HT-29 (cell line): ENCODE results near the gene MPHOSPH8. TPM values are rescaled to one million over a fixed set of nuclear protein-coding genes. Genes with fewer than 3 reads are reported as not detected.
"Not testable (repeated sequence)": the region's sequence is repeated elsewhere in the genome, so short reads cannot be mapped to it uniquely, and the experiment has no call there.

Experiments
- DNase-seq: peaks from one replicate; pipeline ENCODE4 v3.0.0-alpha.2; 2015; ENCODE audit warnings: low spot score
- total RNA-seq: library from RNA; depleted of rRNA; stranded (reverse); fragments of >200 nt; shearing (Covaris generic); gene quantifications from 2 replicates; pipeline ENCODE4 v1.2.3, GENCODE V29; 2014

MPHOSPH8 gene
- total RNA-seq, 1 experiment from 2014 or later, result 14.9 TPM

- no peak for DNase-seq
Measured at GRCh38 chr13:19624265-19624664, 9.2 kb upstream of the MPHOSPH8 start.

GRCh38 chr13:19632915-19633478 lies 462 bp upstream of the MPHOSPH8 start:
- DNase-seq, result no peak

GRCh38 chr13:19634256-19634740 lies 839 bp downstream of the MPHOSPH8 start:
- peak; percentile 74 for DNase-seq

- DNase-seq, result not testable (repeated sequence)
Measured at GRCh38 chr13:19635926-19636325, 2.5 kb downstream of the MPHOSPH8 start.

GRCh38 chr13:19643652-19644051 lies 10.2 kb downstream of the MPHOSPH8 start:
- no peak for DNase-seq

GRCh38 chr13:19645000-19645399 lies 11.5 kb downstream of the MPHOSPH8 start:
- DNase-seq, result no peak

GRCh38 chr13:19646063-19646462 lies 12.6 kb downstream of the MPHOSPH8 start:
- no peak for DNase-seq

- DNase-seq, result no peak
Measured at GRCh38 chr13:19650742-19651141, 17.3 kb downstream of the MPHOSPH8 start.

GRCh38 chr13:19657872-19658591 lies 24.6 kb downstream of the MPHOSPH8 start:
- no peak for DNase-seq

- DNase-seq, result no peak
Measured at GRCh38 chr13:19658831-19659230, 25.4 kb downstream of the MPHOSPH8 start.

GRCh38 chr13:19661126-19661525 lies 27.7 kb downstream of the MPHOSPH8 start:
- no peak for DNase-seq

GRCh38 chr13:19661561-19661960 lies 28.1 kb downstream of the MPHOSPH8 start:
- DNase-seq, result no peak

GRCh38 chr13:19663416-19663979 lies 30.0 kb downstream of the MPHOSPH8 start:
- no peak for DNase-seq

GRCh38 chr13:19664481-19665230 lies 31.2 kb downstream of the MPHOSPH8 start:
- no peak for DNase-seq

GRCh38 chr13:19665427-19665859 lies 32.0 kb downstream of the MPHOSPH8 start:
- DNase-seq, result no peak

- DNase-seq, result no peak
Measured at GRCh38 chr13:19668778-19669177, 35.3 kb downstream of the MPHOSPH8 start.

- no peak for DNase-seq
Measured at GRCh38 chr13:19670147-19670546, 36.7 kb downstream of the MPHOSPH8 start.

GRCh38 chr13:19672990-19673389 lies 39.5 kb downstream of the MPHOSPH8 start:
- DNase-seq, result no peak

- no peak for DNase-seq
Measured at GRCh38 chr13:19673473-19674430, 40.3 kb downstream of the MPHOSPH8 start.

GRCh38 chr13:19674898-19675297 lies 41.4 kb downstream of the MPHOSPH8 start:
- no peak for DNase-seq

GRCh38 chr13:19676168-19676567 lies 42.7 kb downstream of the MPHOSPH8 start:
- DNase-seq, result no peak
